Nucleus accumbens (tissue), 56 donors: ENCODE results near the gene CDKL4.
"Not testable (repeated sequence)": the region's sequence is repeated elsewhere in the genome, so short reads cannot be mapped to it uniquely, and the experiment has no call there.

Source experiments
- DNase-seq, 56 donors: peaks; one replicate each; lab custom pipeline; 2025; lab: John Stamatoyannopoulos, UW

Gene CDKL4

GRCh38 chr2:39243469-39244123, at the start of gene CDKL4:
Gene CDKL4 (minus strand): TSS chr2:39243970.
- peak in 12 of 56 donors; percentile 1 to 46 (median 10) for DNase-seq

- no peak for DNase-seq
Observed at GRCh38 chr2:39290433-39290832, 46.7 kb upstream of the CDKL4 start.

- DNase-seq = no peak
Observed at GRCh38 chr2:39289609-39290008, 45.8 kb upstream of the CDKL4 start.

GRCh38 chr2:39283561-39283960, 39.8 kb upstream of the CDKL4 start:
- DNase-seq = no peak

GRCh38 chr2:39281391-39281790, 37.6 kb upstream of the CDKL4 start:
- DNase-seq = no peak

GRCh38 chr2:39275016-39275415, 31.2 kb upstream of the CDKL4 start:
- DNase-seq = no peak

DNA sequence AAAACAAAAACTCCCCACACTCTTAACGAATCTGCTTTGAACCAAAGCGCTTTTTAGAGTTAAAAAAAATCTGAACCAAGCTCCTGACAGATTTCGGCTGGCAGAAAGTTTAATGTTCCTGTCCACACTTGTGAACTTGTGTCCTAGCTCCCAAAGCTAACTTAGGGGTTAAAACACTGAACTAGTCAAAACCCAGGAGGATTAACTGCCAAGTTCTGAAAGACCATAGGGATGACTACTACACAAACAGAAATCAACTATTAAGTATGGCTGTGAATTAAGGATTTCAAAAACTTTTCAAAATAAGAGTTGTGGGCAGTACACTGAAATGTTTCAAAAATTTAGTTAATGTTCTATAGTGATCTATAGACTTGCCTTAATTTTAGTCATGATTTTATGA, 26.2 kb upstream of the CDKL4 start:
- DNase-seq = no peak

- DNase-seq = no peak
Observed at GRCh38 chr2:39266916-39267434, 23.2 kb upstream of the CDKL4 start.

DNA sequence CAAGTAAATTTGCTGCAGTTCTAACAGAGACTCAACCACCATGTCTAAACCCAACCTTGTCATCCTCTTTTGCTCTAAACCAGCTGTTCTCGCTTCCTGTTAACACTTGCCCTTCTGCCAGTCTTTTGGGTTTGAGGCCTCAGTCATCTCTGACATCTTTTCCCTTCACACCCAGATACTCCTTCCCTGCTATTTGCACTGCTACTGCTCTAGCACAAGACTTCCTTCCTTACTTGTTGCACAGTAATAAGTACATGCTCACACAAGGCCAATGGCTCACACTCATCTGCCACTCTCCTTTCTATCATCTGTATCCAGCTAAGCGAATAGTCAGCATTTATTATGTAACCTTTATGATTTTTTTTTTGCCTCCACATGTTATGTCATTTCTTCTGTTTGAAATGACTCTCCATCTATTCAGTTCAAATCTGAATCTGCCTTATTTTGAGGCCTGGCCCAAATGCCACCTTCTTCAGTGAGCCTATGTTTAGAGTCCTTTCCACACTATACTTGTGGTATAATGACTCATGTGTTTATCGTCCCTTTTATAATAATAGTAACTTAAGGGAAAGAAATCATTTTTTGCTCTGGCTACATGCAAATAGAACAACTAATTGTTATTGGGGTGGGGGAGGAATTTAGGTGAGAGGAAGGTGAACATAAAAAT, 22.5 kb upstream of the CDKL4 start:
- DNase-seq = no peak

- no peak for DNase-seq
Observed at GRCh38 chr2:39265315-39265714, 21.5 kb upstream of the CDKL4 start.

DNA sequence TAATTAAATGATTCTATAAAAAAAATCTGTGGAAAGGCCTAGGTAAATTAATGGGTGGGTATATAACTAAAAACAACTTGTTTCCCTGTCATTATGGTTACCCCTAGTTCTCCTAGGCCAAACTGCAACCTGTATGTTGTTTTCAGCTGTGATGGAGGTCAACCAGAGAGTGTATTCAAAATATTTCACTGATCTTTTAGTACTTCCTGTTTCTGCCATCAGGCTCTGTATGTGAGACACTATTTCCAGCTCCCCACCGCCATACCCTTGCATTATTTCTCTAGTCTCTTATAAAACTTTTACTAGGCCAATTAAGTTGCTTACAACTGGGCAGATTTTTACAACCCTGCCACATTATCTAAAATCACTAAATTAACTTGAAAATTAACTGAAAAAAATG, 21.0 kb upstream of the CDKL4 start:
- no peak for DNase-seq

DNA sequence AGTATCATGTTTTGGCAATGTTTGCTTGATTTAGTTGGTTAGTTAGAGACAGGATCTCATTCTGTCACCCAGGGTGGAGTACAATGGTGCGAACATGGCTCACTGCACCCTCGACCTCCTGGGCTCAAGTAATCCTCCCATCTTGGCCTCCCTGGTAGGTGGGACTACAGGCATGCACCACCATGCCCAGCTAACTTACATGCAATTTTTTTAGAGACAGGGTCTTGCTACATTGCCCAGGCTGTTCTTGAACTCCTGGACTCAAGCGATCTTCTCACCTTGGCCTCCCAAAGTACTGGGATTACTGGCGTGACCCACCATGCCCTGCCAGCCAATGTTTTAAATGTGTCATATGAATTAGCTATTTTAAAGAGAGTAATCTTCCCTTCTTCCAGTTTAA, 16.3 kb upstream of the CDKL4 start:
- DNase-seq = no peak

- no peak for DNase-seq
Observed at GRCh38 chr2:39256040-39256439, 12.3 kb upstream of the CDKL4 start.

DNA sequence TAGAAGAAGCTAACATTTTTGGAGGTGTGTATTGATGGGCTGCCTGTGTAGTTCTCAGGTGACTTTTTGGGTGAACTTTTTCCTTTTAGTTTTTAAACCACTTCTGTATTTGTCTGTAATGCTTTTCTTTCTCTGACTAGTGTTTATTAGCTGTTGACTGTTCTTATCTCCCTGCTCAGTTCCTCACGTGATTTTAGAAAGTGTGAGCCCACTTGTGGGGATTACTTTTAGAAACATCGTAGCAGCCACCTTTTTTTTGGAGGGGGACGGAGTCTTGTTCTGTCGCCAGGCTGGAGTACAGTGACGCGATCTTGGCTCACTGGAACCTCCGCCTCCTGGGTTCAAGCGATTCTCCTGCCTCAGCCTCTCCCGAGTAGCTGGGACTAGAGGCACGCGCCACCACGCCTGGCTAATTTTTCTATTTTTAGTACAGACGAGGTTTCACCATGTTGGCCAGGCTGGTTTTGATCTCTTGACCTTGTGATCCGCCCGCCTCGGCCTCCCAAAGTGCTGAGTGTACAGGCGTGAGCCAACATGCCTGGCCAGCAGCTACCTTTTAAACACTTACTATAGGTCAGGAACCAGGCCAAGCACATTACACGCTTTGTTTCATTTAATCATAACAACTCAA, 9.2 kb upstream of the CDKL4 start:
- DNase-seq = no peak

DNA sequence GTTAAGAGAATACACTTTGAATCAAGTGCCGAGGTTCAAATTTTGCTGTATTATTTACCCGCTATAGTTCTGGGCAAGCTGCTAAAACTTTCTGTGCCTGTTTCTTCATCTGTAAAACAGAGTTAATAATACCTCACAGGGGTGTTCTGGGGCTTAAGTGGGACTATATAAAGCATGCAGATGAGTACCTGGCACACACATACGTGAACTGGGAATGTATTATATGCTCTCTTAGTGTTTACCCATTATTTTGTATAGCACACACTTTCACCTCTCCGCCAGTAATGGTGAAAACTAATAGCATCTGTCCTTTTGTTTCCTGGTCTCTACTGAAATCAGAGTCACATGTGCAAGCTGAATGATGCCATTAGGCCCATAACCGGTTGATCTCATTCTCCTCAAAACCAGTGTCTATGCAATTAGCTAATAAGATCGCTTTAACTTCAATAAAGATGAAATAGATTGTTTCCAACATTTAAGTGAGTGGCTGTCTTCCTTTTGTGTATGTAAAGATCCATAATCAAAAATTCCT, 3.8 kb upstream of the CDKL4 start:
- DNase-seq = no peak

- DNase-seq = no peak
Observed at GRCh38 chr2:39246382-39246980, 2.7 kb upstream of the CDKL4 start.

- not testable (repeated sequence) for DNase-seq
Observed at GRCh38 chr2:39244963-39245625, 1.3 kb upstream of the CDKL4 start.

GRCh38 chr2:39244241-39244862, 582 bp upstream of the CDKL4 start:
- not testable (repeated sequence) for DNase-seq

DNA sequence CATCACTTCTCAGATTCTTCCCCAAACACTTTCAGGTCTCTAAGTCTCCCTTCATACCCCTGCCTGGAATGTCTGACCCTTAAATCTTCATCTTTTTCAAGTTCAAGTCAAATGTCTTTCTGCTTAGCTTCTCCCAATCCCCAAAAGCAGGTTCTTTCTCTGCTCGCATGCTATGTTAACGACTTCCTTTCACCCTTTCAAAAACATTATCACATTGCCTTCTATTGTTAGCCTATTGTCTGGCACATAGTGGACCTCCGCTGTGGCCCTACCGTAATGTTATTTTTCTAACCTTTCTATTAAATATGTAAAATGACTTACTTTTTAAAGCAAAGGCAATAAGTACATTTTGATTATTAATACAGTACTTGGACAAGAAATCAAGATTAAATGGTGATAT, 2.2 kb downstream of the CDKL4 start:
- DNase-seq = no peak

DNA sequence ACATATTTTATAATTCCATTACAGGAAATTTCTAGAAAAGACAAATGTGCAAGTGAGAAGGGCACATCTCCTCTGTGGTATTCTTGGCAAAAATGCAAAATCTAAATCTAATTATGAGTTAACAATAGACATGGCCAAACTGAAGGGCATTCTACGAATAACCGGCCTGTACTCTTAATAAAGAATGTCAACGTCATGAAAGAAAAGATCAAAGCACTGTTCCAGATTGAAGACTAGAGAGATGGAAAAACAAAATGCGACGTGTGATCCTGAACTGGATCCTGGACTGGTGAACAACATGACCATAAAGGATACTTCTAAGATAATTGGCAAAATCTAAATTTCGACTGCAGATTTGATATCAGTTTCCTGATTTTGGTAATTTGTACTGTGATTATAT, 3.0 kb downstream of the CDKL4 start:
- DNase-seq = no peak
